ENCODE measurements around the gene HSF5.

The HSF5 gene

GRCh38 chr17:58382108-58382871 lies 105.9 kb downstream of the HSF5 start:
- DNase-seq = no peak

DNA sequence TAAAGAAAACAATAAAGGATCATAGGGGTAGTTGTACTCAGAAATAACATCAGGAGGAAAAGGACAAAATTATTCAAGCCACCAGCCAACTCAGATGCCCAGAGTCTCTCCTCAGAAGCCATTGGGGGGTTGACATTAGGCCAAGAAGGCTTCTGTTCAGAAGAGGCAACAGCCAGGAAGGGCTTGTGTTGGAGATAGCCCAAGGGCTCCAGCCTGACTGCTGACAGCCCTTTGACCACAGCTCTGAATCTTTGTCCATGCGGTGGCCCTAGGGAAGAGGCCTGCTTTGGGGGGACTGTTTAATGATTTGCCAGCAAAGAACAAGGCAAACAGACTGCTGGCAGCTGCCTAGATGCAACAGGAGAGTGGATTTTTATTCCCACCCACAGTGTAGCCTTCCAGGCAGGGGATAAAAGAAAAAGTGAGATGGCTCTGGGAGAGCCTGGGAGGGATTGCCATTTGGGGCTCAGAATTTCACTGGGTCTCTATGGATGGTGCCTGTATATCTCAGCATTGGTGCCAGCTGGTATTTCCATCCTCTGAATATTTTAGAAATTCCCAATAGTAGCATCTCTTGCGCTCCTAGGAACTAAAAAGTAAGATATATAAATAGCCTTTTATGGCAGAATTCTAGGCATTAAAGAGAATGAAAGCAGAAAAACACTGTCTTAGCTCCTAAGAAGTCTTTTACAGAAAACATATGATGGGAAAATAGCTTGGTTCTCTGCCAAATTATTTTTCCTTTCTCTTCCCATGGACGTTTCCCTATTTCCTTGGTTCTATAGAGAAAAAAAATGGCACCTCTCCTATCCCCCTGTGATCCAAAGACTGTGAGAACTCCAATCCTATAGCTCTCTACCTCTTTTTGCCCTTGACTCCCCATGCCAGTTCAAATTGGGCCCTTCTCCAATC lies 106.8 kb downstream of the HSF5 start:
- DNase-seq = no peak

- no peak for DNase-seq
Measured at GRCh38 chr17:58380207-58381123, 107.7 kb downstream of the HSF5 start.

- no peak for DNase-seq
Measured at GRCh38 chr17:58379511-58379824, 108.7 kb downstream of the HSF5 start.

GRCh38 chr17:58378733-58379510 lies 109.3 kb downstream of the HSF5 start:
- no peak for DNase-seq

DNA sequence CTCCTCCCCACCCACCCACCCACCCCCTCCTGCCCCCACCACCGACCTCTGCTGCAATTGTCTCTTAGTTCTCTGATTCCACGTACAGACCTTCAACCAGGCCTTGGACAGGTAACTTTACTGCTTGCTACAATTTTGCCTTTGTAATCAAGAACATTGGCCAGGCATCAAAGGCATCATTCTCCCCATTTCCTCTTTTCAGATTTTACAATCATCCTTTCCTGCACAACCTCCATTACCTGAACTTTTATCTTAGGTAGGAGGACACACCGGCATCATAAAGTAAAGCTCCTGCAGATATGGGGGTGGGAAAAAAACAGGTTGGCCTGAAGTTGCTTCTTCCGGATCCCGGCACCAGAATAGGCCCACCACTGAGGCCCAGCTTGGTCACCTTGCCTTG lies 110.5 kb downstream of the HSF5 start:
- DNase-seq = no peak

GRCh38 chr17:58377093-58377601 lies 111.1 kb downstream of the HSF5 start:
- no peak for DNase-seq

DNA sequence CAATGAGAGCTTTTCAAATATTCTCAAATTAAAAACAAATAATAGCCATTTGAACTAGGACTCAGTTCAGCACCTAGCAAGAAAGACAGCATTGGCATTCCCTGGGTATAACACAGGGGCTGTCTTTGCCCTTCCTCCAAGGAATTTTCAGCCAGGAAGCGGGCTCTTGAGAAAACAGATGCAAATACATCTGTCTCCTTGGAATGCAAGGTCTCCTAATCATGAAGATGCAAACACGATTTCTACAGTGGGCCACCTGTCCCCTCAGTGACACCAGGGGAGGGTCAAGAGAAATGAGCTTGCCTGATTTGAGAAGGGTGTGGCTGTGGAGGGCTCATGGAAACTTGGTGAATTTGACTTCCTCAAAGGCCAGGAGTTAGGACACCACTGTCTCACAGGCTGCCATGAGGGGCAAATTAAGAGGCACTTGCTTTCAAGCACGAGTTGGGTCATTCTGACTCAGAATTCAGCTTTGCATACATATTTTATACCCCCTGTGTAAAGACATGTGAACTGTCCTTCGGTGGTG lies 111.7 kb downstream of the HSF5 start:
- DNase-seq = no peak

- DNase-seq = no peak
Measured at GRCh38 chr17:58375811-58376210, 112.4 kb downstream of the HSF5 start.

- no peak for DNase-seq
Measured at GRCh38 chr17:58375256-58375655, 113.0 kb downstream of the HSF5 start.

DNA sequence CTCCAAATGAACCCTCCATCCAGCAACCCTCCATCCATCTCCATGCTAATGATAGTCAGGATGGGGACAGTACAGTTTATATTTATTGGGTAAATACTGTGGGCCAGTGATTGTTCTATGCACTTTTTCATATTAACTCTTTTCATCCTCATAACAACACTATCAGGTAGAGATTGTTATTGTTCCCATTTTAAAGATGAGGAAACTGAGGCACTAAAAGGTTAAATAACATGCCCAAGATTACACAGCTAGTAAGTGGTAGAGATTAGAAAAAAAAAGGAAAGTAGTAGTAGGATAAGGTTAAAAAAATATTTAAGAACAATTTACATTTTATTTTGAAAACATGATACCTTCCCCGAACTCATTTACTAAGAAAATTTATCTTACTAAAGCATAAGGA lies 114.3 kb downstream of the HSF5 start:
- no peak for DNase-seq

DNA sequence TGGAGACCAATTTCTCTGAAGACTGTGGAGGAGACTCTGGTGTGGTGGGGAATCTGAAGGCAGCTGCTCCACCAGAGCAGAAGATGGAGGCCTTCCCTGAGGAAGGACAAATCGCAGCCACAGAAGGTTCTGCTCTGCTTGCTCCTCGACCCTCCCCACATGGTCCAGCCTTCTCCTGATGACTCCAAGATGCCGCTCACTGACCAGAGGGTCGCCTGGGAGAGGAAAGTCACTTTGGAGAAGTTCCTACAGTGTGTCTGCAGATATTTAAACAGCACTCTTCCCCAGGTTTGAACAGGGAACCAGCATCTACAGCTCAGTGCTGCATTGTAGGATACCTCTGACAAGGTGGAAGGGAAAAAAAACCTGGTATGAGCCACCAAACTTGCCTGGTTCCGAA lies 115.2 kb downstream of the HSF5 start:
- DNase-seq = no peak

DNA sequence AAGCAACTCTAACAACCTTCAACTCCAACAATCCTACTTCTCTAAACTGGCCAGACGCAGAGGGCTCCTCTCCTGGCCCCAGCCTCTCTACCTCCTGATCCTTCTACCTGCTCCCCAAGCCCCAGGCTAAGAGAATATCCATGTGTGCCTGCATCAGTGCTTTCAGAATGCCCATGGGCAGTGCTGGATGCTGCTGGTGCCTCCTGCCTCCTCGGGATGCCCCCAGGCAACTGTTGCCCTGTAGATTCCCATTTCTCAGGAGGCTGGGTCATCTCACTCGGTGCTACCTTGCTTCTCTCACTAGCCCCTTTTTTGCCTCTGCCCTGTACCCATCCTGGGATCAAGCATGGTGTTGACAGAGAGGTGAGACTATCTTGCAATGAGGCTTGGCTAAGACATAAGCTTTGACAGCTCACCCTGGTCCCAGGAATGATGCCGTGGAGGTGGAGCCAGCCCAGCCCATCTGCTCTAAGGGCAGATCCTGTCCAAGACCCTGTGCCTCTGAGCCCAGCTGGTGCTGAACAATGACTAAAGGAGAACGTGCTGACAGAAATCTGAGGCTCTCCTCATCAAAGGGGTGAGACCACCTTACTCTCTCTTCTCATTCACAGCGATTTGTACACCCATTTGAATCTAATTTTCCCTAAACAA lies 116.8 kb downstream of the HSF5 start:
- DNase-seq = no peak

GRCh38 chr17:58370716-58371115 lies 117.5 kb downstream of the HSF5 start:
- no peak for DNase-seq

DNA sequence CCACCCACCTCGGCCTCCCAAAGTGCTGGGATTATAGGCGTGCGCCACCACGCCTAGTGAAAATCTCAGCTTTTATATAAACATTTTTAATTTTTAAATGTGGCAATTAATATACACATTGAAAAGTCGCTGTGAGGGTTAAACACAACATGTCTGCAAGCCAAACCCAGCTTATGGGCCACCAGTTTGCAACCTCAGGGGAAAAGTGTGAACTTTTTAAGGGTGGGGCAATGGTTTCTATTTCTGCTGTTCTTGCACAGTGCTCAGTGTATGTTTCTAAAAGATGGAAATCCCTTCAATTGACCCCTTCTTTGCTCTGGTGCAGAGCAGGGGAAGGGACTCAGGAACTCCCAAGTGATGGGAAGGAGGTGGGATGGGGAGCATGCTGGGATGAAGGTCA lies 117.9 kb downstream of the HSF5 start:
- DNase-seq = no peak
